K562 (cell line): ENCODE measurements around the gene LAP3.

Experiments used
- BCLAF1 ChIP-seq, 2 experiments: fragments of 450-650 bp in 1 of 2; IDR thresholded peaks; 2 replicates each; pipeline ENCODE4 v1.6.1; 2011 to 2017; ENCODE audit warnings: low read depth in 2 of 2, antibody characterized with exemption in 1 of 2, borderline replicate concordance in 1 of 2, low read length in 1 of 2, mild to moderate bottlenecking in 1 of 2, mixed read lengths in 1 of 2; ENCODE audit not compliant: control insufficient read depth in 1 of 2
- CTCF ChIP-seq, 3 experiments: IDR thresholded peaks in 2 of 3; conservative IDR thresholded peaks in 1 of 3; 2 replicates each; pipeline ENCODE4 v1.5.1; 2011 to 2012; ENCODE audit warnings: low read length in 3 of 3, mild to moderate bottlenecking in 3 of 3, control low read depth in 2 of 3, improper control_type of control experiment in 1 of 3, inconsistent platforms in 1 of 3, low read depth in 1 of 3, mixed read lengths in 1 of 3, moderate library complexity in 1 of 3; ENCODE audit not compliant: insufficient read depth in 2 of 3
- EGR1 ChIP-seq: fragments of 450-650 bp; conservative IDR thresholded peaks from 2 replicates; pipeline ENCODE4 v1.6.1; 2017; ENCODE audit warnings: mild to moderate bottlenecking
- HNRNPUL1 ChIP-seq: fragments of 200-400 bp; formaldehyde crosslinking; IDR thresholded peaks from 2 replicates; pipeline ENCODE4 v1.6.1; 2017; ENCODE audit warnings: low read length
- KDM4B ChIP-seq, 2 experiments: fragments of 450-650 bp in 1 of 2; sonication (generic) in 1 of 2; IDR thresholded peaks; 2 replicates each; pipeline ENCODE4 v1.6.1; 2016 to 2017; ENCODE audit warnings: borderline replicate concordance in 2 of 2, antibody characterized with exemption in 1 of 2, low read depth in 1 of 2, mild to moderate bottlenecking in 1 of 2
- PREB ChIP-seq: sonication (generic); formaldehyde crosslinking; IDR thresholded peaks from 2 replicates; pipeline ENCODE4 v1.8.1; 2023; ENCODE audit warnings: mild to moderate bottlenecking, missing genetic modification reagents
- RAD21 ChIP-seq, 2 experiments: fragments of 250-450 bp in 1 of 2; fragments of 450-650 bp in 1 of 2; sonication (Bioruptor Pico) in 1 of 2; formaldehyde crosslinking in 1 of 2; IDR thresholded peaks in 1 of 2; conservative IDR thresholded peaks in 1 of 2; 2 replicates each; pipeline versions ENCODE4 v1.4.0 to v1.8.0; 2020 to 2022; ENCODE audit warnings: mild to moderate bottlenecking in 2 of 2, moderate library complexity in 1 of 2
- TCFL5 ChIP-seq: fragments of 250-450 bp; sonication (Bioruptor Pico); conservative IDR thresholded peaks from 2 replicates; pipeline ENCODE4 v1.6.1; 2021; ENCODE audit warnings: mild to moderate bottlenecking, moderate library complexity, matching md5 sums
- UBTF ChIP-seq, 2 experiments: IDR thresholded peaks; 2 replicates each; pipeline ENCODE4 v1.6.1; 2012; ENCODE audit warnings: improper control_type of control experiment in 2 of 2, low read depth in 2 of 2, low read length in 2 of 2, borderline replicate concordance in 1 of 2
- ZNF133 ChIP-seq: fragments of 250-450 bp; sonication (Bioruptor Pico); IDR thresholded peaks from 2 replicates; pipeline ENCODE4 v1.4.0; 2020; ENCODE audit warnings: mild to moderate bottlenecking

- TF ChIP-seq BCLAF1 (IDR thresholded peaks at IDR 0.05; ENCODE audit: borderline replicate concordance in 1 of 2, control insufficient read depth in 1 of 2, low read depth in 2 of 2, low read length in 1 of 2) (no peak), ZNF133 (CRISPR knock-in tag) (no peak), EGR1 (no peak), TCFL5 (CRISPR knock-in tag) (no peak), CTCF (IDR thresholded peaks at IDR 0.05 in 2 of 3, conservative IDR thresholded peaks at IDR 0.05 in 1 of 3; ENCODE audit: insufficient read depth in 2 of 3, low read depth in 1 of 3, low read length in 3 of 3) (no peak), HNRNPUL1 (no peak), RAD21 (CRISPR knock-in tag; conservative IDR thresholded peaks at IDR 0.05 in 1 of 2, IDR thresholded peaks at IDR 0.05 in 1 of 2) (no peak), KDM4B (IDR thresholded peaks at IDR 0.05; ENCODE audit: borderline replicate concordance in 2 of 2, low read depth in 1 of 2) (no peak), UBTF (IDR thresholded peaks at IDR 0.05; ENCODE audit: borderline replicate concordance in 1 of 2, low read depth in 2 of 2, low read length in 2 of 2) (no peak), PREB (CRISPR knock-in tag) (no peak)
Observed at GRCh38 chr4:17595471-17596005, 18.5 kb downstream of the LAP3 start.
